HEK293T (cell line): ENCODE measurements around the gene AARS2.

ENCODE experiments used
- ARNT ChIP-seq: fragments of 450-650 bp; IDR thresholded peaks from 2 replicates; pipeline ENCODE4 v1.6.1; 2017; ENCODE audit warnings: mild to moderate bottlenecking
- L3MBTL2 ChIP-seq: fragments of 450-650 bp; conservative IDR thresholded peaks from 2 replicates; pipeline ENCODE4 v1.6.1; 2016; ENCODE audit warnings: mild to moderate bottlenecking
- LEF1 ChIP-seq: fragments of 450-650 bp; IDR thresholded peaks from 2 replicates; pipeline ENCODE4 v1.6.1; 2017; ENCODE audit warnings: mild to moderate bottlenecking, borderline replicate concordance
- SP1 ChIP-seq: fragments of 450-650 bp; IDR thresholded peaks from 2 replicates; pipeline ENCODE4 v1.6.1; 2017
- SUZ12 ChIP-seq: fragments of 450-650 bp; IDR thresholded peaks from 2 replicates; pipeline ENCODE4 v1.6.1; 2016; ENCODE audit warnings: mild to moderate bottlenecking

DNA sequence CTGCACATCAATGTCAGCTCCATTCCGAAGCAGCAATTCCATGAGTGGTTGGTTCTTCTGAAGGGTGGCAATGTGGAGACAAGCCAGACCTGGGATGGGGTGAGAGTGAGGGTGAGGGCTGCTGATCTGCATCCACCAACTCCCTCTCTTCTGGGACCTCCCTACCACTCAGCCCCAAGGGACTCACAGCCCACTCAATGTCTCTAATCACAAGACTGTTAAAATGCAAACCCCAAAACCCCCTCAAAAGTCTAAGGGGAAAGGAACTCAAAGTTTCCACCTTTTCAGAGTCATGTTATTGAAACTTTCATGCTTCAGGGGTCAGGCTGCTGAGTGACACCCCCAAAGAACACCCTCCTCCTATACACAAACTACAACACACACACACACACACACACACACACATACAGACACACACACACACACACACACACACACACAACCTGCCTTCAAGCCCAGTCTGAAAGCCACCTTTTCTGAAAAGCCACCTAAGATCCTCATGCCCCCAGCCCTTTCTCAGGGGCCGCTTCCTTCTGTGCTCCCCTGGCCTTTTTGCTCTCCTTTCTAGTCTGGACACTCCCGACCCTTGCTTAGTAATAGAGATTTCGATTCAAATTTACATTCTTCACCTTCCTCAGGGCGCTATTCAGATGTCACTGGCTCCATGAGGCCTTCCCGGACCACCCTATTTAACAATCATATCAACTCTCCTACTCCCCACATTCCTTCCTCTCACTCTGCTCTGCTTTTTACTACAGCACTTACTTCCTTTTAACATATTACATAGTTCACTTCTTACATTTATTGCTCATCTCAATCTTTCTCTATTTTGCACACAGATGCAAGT lies 52.5 kb downstream of the AARS2 start:
- TF ChIP-seq ARNT (no peak), L3MBTL2 (no peak), SP1 (no peak), LEF1 (no peak), SUZ12 (no peak)
